Measurements from ENCODE around the gene PDE4D.

- TF ChIP-seq YY1 (IDR thresholded peaks at IDR 0.05; ENCODE audit: insufficient read depth, insufficient read length) (no peak), ZNF274 (IDR thresholded peaks at IDR 0.05; ENCODE audit: low read depth, low read length) (no peak)
These were observed 546.5 kb downstream of the PDE4D start for GRCh38 chr5:59346982-59347381.

Data from NT2/D1 (cell line).